ENCODE data around the gene METTL8.

- no peak for TF ChIP-seq ELF4 (CRISPR knock-in tag; IDR thresholded peaks at IDR 0.05; ENCODE audit: low read depth)
- no peak for TF ChIP-seq CTCF (IDR thresholded peaks at IDR 0.05)
- no peak for TF ChIP-seq JAZF1 (CRISPR knock-in tag; IDR thresholded peaks at IDR 0.05)
- TF ChIP-seq FOXP1 (CRISPR knock-in tag; IDR thresholded peaks at IDR 0.05; ENCODE audit: borderline replicate concordance): no peak
- TF ChIP-seq, protein P1, sequence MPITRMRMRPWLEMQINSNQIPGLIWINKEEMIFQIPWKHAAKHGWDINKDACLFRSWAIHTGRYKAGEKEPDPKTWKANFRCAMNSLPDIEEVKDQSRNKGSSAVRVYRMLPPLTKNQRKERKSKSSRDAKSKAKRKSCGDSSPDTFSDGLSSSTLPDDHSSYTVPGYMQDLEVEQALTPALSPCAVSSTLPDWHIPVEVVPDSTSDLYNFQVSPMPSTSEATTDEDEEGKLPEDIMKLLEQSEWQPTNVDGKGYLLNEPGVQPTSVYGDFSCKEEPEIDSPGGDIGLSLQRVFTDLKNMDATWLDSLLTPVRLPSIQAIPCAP (CRISPR knock-in tag; IDR thresholded peaks at IDR 0.05): no peak
- TF ChIP-seq MAX (CRISPR knock-in tag; IDR thresholded peaks at IDR 0.05): no peak
- TF ChIP-seq USF2 (CRISPR knock-in tag; IDR thresholded peaks at IDR 0.05): no peak
- TF ChIP-seq, protein P2, sequence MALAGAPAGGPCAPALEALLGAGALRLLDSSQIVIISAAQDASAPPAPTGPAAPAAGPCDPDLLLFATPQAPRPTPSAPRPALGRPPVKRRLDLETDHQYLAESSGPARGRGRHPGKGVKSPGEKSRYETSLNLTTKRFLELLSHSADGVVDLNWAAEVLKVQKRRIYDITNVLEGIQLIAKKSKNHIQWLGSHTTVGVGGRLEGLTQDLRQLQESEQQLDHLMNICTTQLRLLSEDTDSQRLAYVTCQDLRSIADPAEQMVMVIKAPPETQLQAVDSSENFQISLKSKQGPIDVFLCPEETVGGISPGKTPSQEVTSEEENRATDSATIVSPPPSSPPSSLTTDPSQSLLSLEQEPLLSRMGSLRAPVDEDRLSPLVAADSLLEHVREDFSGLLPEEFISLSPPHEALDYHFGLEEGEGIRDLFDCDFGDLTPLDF (CRISPR knock-in tag; IDR thresholded peaks at IDR 0.05): no peak
- TF ChIP-seq FOXJ3 (CRISPR knock-in tag; IDR thresholded peaks at IDR 0.05; ENCODE audit: borderline replicate concordance): no peak
Observed at GRCh38 chr2:171459498-171459897, 25.7 kb upstream of the METTL8 start.

Measured in WTC11 (cell line).